Hepatocyte (in vitro differentiated cells): ENCODE results near the gene KRTAP3-2.

Experiments
- CTCF ChIP-seq: fragments of 200-600 bp; sonication (generic); IDR thresholded peaks from 2 replicates; pipeline ENCODE4 v1.5.1; 2016; ENCODE audit warnings: antibody characterized with exemption, mild to moderate bottlenecking; ENCODE audit not compliant: poor library complexity
- EZH2 ChIP-seq: fragments of 200-600 bp; sonication (generic); IDR thresholded peaks from 2 replicates; pipeline ENCODE4 v1.6.1; 2016; ENCODE audit warnings: antibody characterized with exemption, mild to moderate bottlenecking, borderline replicate concordance

- TF ChIP-seq CTCF (no peak), EZH2 (no peak)
Measured at GRCh38 chr17:40966848-40967247, 32.9 kb downstream of the KRTAP3-2 start, which contains the start of gene KRT39.
